B cell (primary cell): ENCODE measurements around the gene OPA1.

Experiments
- CTCF ChIP-seq: fragments of 200-600 bp; IDR thresholded peaks from one replicate; pipeline ENCODE4 v1.8.0; 2022; ENCODE audit warnings: antibody characterized with exemption, mild to moderate bottlenecking
- EZH2 ChIP-seq: IDR thresholded peaks from 2 replicates; pipeline ENCODE4 v1.6.1; 2012; ENCODE audit warnings: borderline replicate concordance, low read depth, mild to moderate bottlenecking, moderate library complexity, low read length; ENCODE audit not compliant: insufficient read depth, poor library complexity, severe bottlenecking

- no peak for TF ChIP-seq CTCF
- no peak for TF ChIP-seq EZH2
Measured at GRCh38 chr3:193716150-193716549, 123.1 kb downstream of the OPA1 start.
